A204.1 (cell line): Measurements from ENCODE around the gene ZBTB2.

Experiments used
- FAIRE-seq: peaks from 2 replicates; lab custom pipeline; 2012; peaks lifted over from hg19 to GRCh38; lab: Jason Lieb, UNC

Gene ZBTB2

DNA sequence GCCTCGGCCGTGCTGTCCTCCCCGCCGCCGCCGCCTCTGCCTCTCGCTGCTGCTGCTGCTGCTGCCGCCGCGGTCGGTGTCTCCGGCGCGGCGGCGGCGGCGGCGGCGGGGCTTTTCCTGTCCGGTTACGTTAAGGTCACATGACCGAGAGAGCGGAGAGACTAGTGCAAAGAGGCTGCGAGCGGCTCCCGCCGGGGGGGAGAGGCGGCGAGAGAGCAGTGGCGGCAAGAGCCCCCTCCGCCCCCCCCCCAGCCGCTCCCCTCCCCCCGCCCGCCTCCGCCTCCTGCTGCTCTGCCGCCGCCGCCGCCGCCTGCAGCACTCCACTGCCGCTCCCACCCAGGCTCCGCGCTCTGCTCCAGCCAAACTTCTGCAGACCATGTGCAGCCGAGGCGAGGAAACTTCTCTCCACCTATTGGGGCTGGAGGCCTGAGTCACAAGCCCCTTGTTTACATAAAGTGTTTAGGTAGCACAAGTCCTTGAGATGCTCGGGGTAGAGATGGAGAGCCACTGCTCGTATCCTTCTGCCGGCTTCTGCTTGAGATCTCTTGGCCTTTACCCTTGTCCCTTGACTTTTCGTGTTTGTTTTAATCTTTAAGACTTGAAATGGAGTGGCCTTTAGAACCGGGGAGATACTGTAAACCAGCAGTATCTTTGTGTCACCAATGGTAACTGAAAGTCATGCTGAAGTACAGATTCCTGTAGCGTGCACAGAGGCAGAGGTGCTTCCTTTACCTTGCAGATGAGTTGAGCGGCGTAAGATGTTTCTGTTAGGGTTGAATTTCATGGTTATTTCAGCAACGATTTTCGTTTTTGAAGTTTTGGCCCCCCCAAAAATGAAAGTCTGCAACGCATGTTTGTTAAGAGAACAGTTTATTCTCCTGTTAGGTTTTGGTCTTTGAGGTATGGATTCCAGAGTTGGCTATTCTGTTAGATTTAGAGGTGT, at the start of gene ZBTB2:
ZBTB2 (minus strand) TSS at position 89 of the 943 bp plus-strand sequence. CDS start 17,922 bp downstream, outside the sequence.
- FAIRE-seq, result no peak

DNA sequence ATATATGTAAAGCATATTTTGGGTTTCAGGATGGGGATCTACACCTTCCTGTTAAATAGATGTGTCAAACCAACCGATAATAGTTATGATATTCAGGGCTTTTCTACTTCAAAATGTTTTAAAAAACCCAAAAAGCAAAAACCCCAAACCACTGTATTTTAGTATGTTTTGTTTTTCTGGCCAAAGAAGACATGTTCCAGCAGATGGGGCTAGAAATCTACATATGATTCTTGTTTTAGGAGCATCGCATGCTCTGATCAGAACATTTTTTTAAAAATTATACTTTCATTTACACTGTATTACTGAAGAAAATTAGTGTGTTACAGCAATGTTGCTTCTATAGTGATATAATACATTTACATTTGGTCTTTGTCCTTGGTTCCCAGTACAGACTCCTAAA, 49.6 kb upstream of the ZBTB2 start:
- FAIRE-seq, result peak; percentile 83

DNA sequence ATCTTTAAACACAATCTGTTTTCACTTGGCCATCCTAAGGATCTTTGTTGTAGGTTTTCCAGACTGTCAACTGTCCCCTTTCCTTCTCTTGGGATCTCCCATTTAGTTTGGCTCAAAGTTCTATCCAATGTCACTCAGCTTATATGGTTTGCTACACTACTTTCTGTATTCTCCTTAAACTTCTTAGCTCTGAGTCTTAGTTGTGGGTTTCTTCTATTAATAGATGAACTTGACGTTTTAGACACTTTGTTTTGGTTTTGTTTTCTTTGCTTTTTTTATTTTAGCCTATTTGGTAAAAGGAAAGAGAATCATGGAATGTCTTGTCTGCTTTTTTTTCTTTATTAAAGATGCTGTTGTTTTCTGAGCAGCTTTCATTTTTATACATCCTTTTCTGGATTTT, 49.1 kb upstream of the ZBTB2 start:
- no peak for FAIRE-seq

GRCh38 chr6:151437401-151437800, 46.0 kb upstream of the ZBTB2 start:
- FAIRE-seq, result no peak

DNA sequence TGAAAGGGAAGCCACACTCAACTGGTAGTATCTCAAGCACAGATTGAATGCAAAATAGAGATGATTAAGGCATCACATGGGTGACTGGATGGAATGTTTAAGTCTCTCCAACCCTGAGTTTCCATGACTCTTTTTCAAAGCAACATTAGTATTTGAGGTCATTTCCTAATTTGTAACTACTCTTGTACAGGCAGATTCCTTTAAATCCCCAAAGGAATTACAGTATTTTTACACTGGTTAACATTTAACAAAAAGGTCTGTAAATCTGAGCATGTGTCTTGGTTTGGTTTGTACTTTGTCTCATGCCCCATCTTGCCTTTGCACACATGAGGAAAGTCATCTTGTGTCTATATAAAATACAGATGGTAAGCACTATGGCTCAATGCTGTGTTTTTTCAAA, 45.4 kb upstream of the ZBTB2 start:
- no peak for FAIRE-seq

DNA sequence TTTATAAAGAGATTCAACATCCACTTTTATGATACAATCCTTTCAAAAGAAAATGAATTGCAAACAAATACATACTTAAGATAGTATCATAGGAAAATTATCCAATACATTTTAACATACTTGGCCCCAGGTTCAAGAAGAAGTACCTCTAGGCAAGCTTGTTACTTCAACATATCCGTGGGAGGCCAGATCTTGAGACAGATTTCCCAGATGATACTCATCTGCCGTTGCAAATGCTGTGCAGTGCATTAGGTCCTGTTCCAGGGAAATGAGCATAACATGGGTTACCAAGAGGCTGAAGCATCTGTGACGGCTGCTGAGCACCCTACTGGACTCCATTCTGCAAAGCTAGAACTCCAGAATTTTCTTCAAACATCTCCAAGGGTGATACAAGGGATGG, 44.9 kb upstream of the ZBTB2 start:
- FAIRE-seq, result no peak

DNA sequence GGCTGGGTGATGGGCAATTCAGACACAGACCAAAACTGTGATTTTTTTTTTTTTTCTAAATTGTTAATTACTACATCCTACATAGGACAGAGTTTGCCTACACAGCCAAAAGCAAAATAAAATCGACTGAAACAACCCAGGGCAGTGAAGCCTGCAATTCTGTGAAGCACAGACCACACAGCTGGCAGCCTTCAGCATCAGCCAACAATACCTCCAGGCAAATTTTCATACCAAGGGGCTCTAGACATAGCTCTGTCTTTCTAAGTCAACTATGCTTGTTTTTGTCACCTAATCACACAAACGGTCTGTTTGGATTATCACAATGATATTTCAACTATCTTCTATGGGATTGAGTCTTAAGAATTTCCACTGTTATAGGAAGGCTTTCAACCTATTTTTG, 43.0 kb upstream of the ZBTB2 start:
- no peak for FAIRE-seq

- FAIRE-seq, result no peak
Observed at GRCh38 chr6:151432651-151433050, 41.3 kb upstream of the ZBTB2 start.

- FAIRE-seq, result no peak
Observed at GRCh38 chr6:151431337-151431736, 40.0 kb upstream of the ZBTB2 start.

DNA sequence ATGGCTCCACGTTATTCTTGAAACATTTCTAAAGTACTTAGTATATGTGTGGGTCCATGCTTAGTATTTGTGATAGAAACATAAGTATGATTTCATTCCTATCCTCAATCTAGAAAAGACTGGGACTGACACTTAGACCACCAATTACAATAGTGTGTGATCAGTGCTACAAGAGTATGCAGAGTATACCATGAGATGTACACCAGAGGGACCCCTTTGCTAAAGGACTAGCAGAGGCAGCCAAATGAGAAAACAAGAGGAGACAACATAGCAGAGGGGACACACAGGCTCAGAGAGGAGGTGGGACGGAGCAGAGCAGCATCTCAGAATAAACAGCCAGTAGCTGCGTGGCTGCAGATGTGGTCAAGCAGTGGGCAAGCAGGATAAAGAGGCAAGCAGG, 39.5 kb upstream of the ZBTB2 start:
- no peak for FAIRE-seq

GRCh38 chr6:151428093-151428735, 36.9 kb upstream of the ZBTB2 start:
- no peak for FAIRE-seq

- no peak for FAIRE-seq
Observed at GRCh38 chr6:151425561-151425960, 34.2 kb upstream of the ZBTB2 start.

DNA sequence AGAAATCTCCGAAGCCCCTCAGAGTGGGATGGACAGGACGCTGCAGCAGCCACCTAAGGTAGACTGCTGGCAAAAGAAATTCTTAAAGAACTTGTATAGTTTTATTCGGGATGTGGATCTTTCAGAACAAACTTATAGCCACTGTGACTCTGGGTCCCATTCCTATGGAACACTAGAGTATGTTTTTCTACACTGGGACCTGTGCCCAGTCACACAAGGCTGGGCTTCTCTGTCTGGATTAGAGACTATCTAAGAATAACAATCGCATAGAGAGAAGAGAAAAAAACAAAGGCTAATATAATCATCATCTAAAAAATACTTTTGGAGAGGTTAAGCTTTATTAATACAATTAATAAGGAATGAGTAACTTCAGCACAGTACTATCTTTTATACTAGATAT, 31.6 kb upstream of the ZBTB2 start:
- FAIRE-seq, result no peak

DNA sequence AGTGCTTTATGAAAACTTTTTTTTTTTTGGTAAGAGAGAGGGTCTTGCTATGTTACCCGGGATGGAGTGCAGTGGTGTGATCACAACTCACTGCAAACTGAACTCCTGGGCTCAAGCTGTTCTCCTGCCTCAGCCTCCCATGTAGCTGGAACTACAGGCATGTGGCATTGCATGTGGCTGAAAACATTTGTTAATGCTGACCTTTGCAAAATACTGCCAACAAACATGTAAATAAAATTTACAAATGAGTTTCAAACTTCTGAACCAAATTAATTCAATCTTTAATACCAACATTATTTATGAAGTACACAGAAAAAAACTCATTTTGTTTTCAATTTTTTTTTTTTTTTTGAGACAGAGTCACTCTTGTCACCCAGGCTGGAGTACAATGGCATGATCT, 26.1 kb upstream of the ZBTB2 start:
- no peak for FAIRE-seq

- peak; percentile 19 for FAIRE-seq
Observed at GRCh38 chr6:151414641-151415260, 23.4 kb upstream of the ZBTB2 start.

GRCh38 chr6:151413372-151414145, 22.2 kb upstream of the ZBTB2 start:
- FAIRE-seq, result no peak

GRCh38 chr6:151412909-151413308, 21.6 kb upstream of the ZBTB2 start:
- FAIRE-seq, result no peak

- FAIRE-seq, result no peak
Observed at GRCh38 chr6:151409679-151410078, 18.3 kb upstream of the ZBTB2 start.

DNA sequence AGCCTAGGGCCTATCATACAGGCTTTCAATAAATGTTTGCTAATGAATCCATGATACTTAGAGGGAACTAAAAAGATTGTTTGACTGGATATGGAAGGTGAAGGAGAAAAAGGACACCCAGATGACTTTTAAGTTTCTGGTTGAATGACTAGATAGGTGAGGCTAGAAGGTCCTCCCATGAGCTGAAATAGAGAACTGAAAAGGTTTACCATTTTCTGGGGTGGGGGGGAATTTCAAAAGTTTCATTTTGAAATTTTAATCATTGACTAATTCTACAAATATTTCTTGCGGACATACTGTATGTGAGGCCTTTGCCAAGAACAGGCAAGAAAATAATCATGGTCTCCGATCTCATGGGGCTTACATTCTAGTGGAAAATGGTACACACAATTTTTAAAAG, 17.9 kb upstream of the ZBTB2 start:
- no peak for FAIRE-seq

- FAIRE-seq, result no peak
Observed at GRCh38 chr6:151408858-151409257, 17.5 kb upstream of the ZBTB2 start.

- no peak for FAIRE-seq
Observed at GRCh38 chr6:151403919-151404308, 12.6 kb upstream of the ZBTB2 start.

DNA sequence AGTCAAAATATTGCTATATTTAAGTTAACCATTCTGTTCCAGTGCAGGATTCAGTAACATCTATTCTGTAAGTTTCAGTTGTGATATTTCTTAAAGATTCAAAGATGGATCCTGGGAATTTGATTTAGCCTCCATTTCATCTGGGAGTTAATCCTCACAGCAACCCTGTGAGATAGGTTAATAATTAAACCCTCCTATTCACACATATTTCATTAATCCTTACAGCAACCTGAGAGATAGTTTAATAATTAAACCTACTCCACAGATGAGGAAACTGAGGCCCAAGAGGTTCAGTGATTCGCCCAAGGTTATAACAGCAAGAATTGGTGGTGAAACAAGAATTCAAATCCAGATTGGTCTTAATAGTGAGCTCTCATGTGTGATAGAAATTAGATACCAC, 10.9 kb upstream of the ZBTB2 start:
- FAIRE-seq, result no peak
